ENCODE data around the gene PTPRM. TPM values are rescaled to one million over a fixed set of nuclear protein-coding genes. Genes with fewer than 3 reads are reported as not detected.
A peak's percentile ranks its signal among the peaks of the same experiment; 100 is the strongest.

PTPRM gene
- total RNA-seq, 1 donor, result 84.7 TPM

DNA sequence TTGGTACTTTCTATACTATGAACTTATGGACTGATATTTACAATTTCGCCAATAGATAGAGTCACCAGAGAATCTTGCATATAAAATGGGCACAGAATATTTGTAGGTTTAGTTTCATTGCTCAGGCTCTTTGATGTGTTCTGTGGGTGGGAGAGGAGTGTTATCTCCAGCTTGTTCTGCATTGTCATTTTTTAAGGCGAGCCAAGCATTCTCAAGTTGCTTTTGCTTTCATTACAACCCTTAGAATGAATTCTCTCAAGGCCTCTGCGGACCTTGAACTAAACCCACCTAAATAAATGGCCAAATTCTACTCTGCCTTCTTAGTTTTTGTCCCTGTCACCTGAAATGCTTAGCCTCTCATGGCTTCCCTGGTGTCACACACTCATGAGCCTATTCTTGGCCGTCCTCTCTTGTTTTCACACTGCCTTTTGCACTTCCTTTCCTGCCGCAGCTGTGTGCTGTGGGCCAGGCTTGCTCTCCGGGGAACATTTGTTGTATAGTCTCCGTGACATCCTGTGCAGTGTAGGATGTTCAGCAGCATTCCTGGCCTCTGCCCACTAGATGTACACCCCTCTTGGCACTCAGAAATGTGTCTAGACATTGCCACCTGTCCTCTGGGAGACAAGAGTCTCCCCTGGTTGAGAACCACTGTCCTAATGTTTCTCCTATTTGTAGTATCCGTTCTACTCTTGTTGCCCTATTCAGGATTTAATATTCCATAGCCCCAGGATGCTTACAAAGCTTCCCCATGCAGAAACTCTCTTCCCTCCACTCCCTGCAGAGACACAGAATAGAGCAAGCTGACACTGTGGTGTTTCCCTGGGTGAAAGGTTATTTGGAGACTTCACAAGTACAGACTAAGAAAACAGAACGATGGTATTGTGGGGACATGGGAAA, 255.6 kb downstream of the PTPRM start:
- peak overlapping the region; percentile 82 for H2AFZ ChIP-seq (ENCODE audit: low read length)
- peak overlapping the region; percentile 29 for H3K27ac ChIP-seq (ENCODE audit: low read depth, low read length)
- no peaks in the 10 kb centered on the region for H4K20me1 ChIP-seq (ENCODE audit: insufficient read depth, low read length)
- H3K4me2 ChIP-seq (ENCODE audit: insufficient read depth, low read length), result peak overlapping the region; percentile 83
- TF ChIP-seq CTCF (IDR thresholded peaks at IDR 0.05; ENCODE audit: extremely low read depth, low read depth, low read length), result no peak
- no peaks in the 10 kb centered on the region for H3K27me3 ChIP-seq (ENCODE audit: insufficient read depth, low read length)
- peaks cover 5% of the 10 kb centered on the region for H3K4me1 ChIP-seq (ENCODE audit: insufficient read depth, low read length)
- peak; percentile 31 for DNase-seq (ENCODE audit: insufficient read length, low spot score, missing footprints)
- H3K9me3 ChIP-seq (ENCODE audit: low read depth, low read length), result no peaks in the 10 kb centered on the region
- H3K79me2 ChIP-seq (ENCODE audit: insufficient read depth, low read length), result no peaks in the 10 kb centered on the region
- no peaks in the 10 kb centered on the region for H3K36me3 ChIP-seq (ENCODE audit: insufficient read depth, low read length)
- peak overlapping the region; percentile 61 for H3K4me3 ChIP-seq (ENCODE audit: insufficient read depth, low read length)

- Histone ChIP-seq H4K20me1 (ENCODE audit: insufficient read depth, low read length) (no peaks in the 10 kb centered on the region), H2AFZ (ENCODE audit: low read length) (peak overlapping the region; percentile 15), H3K4me1 (ENCODE audit: insufficient read depth, low read length) (peaks cover 5% of the 10 kb centered on the region), H3K4me3 (ENCODE audit: insufficient read depth, low read length) (no peak overlapping the region), H3K36me3 (ENCODE audit: insufficient read depth, low read length) (no peaks in the 10 kb centered on the region), H3K4me2 (ENCODE audit: insufficient read depth, low read length) (no peak overlapping the region), H3K9me3 (ENCODE audit: low read depth, low read length) (no peaks in the 10 kb centered on the region), H3K79me2 (ENCODE audit: insufficient read depth, low read length) (no peaks in the 10 kb centered on the region), H3K27ac (ENCODE audit: low read depth, low read length) (no peak overlapping the region), H3K27me3 (ENCODE audit: insufficient read depth, low read length) (no peaks in the 10 kb centered on the region)
- no peak for TF ChIP-seq CTCF (IDR thresholded peaks at IDR 0.05; ENCODE audit: extremely low read depth, low read depth, low read length)
- peak; percentile 3 for DNase-seq (ENCODE audit: insufficient read length, low spot score, missing footprints)
Measured at GRCh38 chr18:7824970-7825369, 257.9 kb downstream of the PTPRM start.

DNA sequence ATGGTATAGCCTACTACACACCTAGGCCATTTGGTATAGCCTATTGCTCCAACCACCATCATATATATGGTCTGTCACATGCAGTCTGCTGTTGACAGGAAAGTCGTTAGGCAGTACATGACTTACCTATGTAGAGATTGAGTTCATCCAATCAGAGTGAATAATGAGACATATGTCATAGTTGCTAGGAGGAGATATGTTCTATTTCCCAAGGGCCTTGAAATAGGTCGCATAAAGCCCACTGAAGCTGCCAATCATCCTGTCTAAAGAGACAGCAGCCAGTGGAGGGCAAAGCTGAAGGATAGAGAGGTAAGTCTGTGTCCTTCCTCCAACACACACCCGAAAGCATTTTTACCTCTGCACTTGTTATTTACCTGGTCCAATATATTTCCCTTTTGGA, 263.4 kb downstream of the PTPRM start:
- Histone ChIP-seq H4K20me1 (ENCODE audit: insufficient read depth, low read length) (no peaks in the 10 kb centered on the region), H3K36me3 (ENCODE audit: insufficient read depth, low read length) (no peaks in the 10 kb centered on the region), H3K4me3 (ENCODE audit: insufficient read depth, low read length) (no peak overlapping the region), H3K9me3 (ENCODE audit: low read depth, low read length) (no peaks in the 10 kb centered on the region), H3K27ac (ENCODE audit: low read depth, low read length) (no peak overlapping the region), H2AFZ (ENCODE audit: low read length) (no peak overlapping the region), H3K79me2 (ENCODE audit: insufficient read depth, low read length) (no peaks in the 10 kb centered on the region), H3K4me1 (ENCODE audit: insufficient read depth, low read length) (no peaks in the 10 kb centered on the region), H3K4me2 (ENCODE audit: insufficient read depth, low read length) (no peak overlapping the region), H3K27me3 (ENCODE audit: insufficient read depth, low read length) (no peaks in the 10 kb centered on the region)
- no peak for DNase-seq (ENCODE audit: insufficient read length, low spot score, missing footprints)
- no peak for TF ChIP-seq CTCF (IDR thresholded peaks at IDR 0.05; ENCODE audit: extremely low read depth, low read depth, low read length)

DNA sequence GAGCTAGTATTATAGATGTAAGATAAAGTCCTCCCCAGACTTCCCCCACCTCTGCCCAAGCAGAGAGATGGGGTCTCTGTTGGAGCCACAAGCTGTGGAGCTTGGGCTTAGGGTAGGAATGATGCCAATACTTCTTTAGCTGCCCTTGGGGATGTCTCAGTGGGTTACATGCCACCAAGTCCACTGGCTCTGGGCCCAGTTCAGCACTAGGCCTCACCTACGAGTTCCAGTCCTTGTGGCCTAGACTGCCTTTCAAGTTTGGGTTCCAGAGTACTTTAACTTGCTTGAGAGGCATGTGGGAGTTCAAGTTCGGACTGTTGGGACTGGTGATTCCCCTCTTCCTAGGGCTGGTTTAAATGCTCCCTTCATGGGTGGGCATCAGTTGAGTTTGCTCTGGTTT, 272.4 kb downstream of the PTPRM start:
- peaks cover 2% of the 10 kb centered on the region for H3K9me3 ChIP-seq (ENCODE audit: low read depth, low read length)
- TF ChIP-seq CTCF (IDR thresholded peaks at IDR 0.05; ENCODE audit: extremely low read depth, low read depth, low read length), result no peak
- no peaks in the 10 kb centered on the region for H3K4me1 ChIP-seq (ENCODE audit: insufficient read depth, low read length)
- no peak overlapping the region for H2AFZ ChIP-seq (ENCODE audit: low read length)
- H3K27ac ChIP-seq (ENCODE audit: low read depth, low read length), result no peak overlapping the region
- H3K36me3 ChIP-seq (ENCODE audit: insufficient read depth, low read length), result no peaks in the 10 kb centered on the region
- H3K4me2 ChIP-seq (ENCODE audit: insufficient read depth, low read length), result no peak overlapping the region
- no peak for DNase-seq (ENCODE audit: insufficient read length, low spot score, missing footprints)
- H4K20me1 ChIP-seq (ENCODE audit: insufficient read depth, low read length), result no peaks in the 10 kb centered on the region
- H3K4me3 ChIP-seq (ENCODE audit: insufficient read depth, low read length), result no peak overlapping the region
- H3K27me3 ChIP-seq (ENCODE audit: insufficient read depth, low read length), result no peaks in the 10 kb centered on the region
- H3K79me2 ChIP-seq (ENCODE audit: insufficient read depth, low read length), result no peaks in the 10 kb centered on the region

Measured in osteoblast (primary cell).